NOMO-1 (cell line): ENCODE data around the gene GALNT14.

ENCODE experiments used
- DNase-seq, 2 experiments: peaks; one replicate each; lab custom pipeline; 2025; ENCODE audit not compliant: unreplicated experiment in 2 of 2; lab: John Stamatoyannopoulos, UW

The GALNT14 gene

DNA sequence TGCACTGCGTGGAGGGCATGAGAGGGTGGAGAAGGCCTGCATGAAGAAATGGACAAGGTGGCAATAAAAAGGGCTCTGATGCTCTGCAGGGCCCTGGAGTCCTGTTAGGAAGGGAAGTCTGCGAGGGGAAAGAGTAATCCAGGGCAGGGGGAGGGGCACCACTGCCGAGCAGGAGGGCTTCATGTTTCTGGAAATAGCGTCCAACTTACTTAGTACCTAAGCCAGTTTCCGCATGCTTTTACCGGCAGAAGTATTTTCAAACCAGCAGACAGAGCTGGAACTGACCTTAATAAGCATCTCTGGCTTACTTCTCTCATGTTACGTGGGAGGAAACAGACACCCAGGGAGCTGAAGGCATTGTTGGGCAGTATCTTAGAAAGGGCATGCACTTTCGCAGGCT, 156.7 kb downstream of the GALNT14 start:
- no peak for DNase-seq

DNA sequence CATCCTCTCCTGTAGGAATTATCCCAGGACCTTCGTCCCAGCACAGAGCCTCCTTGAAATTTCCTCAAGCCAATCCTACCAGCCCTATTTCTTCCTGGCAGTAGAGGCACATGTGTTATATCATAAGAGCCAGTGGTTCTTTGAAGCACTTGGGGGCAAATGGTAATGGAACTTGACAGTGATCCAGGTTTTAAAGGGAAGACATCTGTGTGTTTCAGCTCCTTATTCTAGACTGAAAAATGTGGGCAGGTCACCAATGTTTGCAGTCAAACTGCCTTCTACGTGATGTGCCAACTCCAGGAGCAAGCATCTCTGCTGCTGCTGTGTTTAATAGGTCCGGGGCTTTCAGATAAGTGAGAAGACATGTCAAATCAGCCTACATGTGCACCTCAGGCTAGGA, 157.1 kb downstream of the GALNT14 start:
- DNase-seq: no peak

DNA sequence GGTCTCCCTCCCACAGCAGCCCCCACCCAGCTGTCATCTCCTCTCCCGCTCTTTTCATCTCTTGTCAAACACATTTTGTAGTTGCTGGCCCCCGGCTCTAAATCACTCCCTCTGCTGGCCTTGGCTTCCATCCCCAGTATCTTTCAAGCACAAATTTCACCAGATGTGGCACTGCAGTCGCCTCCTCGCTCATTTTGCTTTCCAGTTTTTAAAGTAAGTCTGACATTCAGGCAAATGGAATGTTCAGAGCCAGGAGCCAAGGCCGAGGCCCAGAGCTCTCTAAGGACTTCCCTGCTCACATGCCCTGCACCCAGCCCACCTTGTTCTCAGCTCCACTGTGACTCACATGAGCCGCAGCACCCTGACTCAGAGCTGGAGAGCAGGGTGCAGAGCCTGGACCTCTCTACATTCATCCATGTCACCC, 158.4 kb downstream of the GALNT14 start:
- no peak for DNase-seq

DNA sequence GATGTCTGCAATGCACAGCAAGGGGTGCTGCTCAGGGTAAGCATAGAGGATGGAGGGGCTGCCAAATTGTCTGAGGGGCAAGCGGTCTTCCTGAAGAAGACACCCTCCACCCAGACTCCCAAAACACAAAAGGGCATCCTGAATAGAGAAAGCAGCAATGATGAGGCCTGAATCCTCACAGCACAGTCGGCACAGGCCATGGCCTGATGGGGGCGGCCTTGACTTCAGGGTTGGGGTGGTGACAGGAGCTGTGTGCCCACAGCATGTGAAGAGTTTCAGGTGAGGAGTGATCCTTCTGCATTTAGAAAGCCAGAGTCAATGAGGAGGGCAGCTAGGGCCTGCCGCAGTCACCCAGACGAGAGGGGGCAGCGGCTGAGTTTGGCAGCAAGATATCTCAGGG, 159.4 kb downstream of the GALNT14 start:
- DNase-seq: no peak

DNA sequence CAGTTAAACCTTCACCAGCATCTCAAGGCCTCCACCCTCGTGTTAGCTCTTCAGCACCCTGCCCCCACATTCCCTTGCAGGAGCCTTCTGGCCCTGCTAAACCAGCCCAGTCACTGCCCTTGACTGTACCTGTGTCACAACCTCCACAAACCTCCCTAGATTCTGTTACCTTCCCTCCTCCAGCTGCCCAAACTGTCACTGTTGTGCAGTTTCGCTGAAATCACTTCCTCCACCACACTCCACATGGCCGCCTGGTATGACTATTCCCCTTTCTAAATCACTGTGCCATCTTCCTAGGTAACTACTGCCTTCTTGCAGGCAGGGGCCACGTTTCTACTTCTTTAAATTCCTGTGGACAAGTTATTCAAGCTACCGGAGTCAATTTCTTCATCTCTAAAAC, 160.2 kb downstream of the GALNT14 start:
- DNase-seq: no peak

DNA sequence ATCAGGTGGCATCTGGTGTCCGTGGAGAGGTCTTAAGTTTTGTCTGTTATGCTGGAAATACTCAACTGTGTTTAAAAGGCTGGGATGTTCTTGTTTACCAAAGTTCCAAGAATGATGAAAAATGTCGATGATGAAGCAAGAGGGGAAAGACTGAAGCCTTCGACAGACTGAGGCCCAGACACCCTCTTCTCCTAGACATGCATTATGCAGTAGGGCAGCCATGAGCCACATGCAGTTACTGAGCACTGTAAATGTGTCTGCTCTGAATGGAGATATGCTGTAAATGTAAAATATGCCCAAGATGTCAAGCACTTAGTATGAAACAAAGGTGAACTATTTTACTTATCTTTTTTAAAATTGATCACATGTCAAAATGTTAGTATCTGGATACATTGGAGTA, 163.1 kb downstream of the GALNT14 start:
- DNase-seq: no peak

DNA sequence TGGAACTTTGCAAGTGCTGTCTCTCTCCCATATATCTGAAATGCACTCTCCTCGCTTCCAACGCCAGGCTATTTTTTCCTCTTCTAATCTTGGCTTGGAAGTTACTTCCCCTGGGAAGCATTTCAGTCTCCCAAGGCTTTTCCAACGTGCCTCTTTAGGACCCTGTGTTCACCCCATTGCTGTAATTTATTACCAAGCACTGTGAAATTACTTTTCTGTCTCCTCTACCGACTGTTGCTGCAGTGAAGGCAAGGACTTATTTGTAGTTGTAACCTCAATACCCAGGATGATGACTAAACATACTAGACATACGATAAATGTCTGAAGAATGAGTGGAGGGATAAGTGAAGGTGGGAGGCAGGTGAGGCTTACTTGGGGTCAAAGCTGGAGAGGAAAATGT, 163.7 kb downstream of the GALNT14 start:
- no peak for DNase-seq

DNA sequence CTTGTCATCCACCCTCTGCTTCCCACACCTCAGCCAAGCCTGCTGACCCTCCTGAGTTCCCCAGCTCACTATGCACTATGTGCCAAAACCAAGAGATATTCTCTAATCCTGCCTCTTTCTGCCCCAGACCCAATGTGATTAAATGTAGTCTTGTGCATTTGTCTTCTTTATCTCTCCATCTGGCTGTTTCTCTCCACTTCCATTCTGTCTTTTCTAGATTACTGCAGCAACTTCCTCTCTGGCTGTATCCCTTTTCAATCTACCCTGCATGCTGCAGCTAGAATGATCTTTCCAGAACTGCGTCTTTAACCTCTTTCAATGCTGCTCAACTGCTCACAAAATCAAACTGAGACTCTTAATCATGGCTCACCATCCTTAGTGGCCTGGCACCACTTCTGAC, 164.1 kb downstream of the GALNT14 start:
- DNase-seq: no peak

DNA sequence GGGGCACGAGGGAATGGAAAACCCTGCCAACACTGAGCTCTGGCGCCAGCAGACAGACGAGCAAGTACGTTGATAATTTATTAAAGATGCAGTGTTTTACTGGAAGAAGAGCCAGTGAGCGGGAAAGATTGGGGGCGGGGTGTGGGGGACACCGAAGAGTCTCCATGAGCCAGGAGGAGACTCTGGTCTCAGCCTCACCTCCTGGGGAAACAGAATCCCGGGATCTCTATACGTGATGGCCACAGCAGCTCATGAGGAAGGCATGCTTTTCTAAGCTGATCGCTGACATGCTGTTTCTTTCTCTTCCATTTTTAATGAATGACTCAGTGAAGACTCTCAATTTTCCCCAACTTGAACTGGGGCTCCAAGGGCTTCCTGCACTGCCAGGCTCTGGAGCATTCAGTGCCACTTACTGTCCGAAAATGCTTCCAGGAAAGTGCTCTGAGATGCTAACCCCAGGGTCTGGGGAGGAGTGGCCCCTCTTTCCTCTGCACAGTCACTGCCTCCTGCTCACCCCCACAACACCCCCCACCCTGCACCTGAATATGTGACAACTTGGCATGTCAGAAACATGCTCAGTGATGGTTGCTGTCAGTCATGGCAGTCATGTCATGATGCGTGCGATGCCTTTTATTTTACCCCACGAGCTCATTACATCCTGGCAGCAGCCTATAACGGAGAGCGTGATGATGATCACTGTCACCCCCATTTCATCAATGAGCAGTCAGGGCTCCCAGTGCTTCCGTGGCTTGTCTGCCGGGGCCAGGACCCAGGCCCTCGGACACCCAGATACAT, 166.8 kb downstream of the GALNT14 start:
- DNase-seq: no peak

DNA sequence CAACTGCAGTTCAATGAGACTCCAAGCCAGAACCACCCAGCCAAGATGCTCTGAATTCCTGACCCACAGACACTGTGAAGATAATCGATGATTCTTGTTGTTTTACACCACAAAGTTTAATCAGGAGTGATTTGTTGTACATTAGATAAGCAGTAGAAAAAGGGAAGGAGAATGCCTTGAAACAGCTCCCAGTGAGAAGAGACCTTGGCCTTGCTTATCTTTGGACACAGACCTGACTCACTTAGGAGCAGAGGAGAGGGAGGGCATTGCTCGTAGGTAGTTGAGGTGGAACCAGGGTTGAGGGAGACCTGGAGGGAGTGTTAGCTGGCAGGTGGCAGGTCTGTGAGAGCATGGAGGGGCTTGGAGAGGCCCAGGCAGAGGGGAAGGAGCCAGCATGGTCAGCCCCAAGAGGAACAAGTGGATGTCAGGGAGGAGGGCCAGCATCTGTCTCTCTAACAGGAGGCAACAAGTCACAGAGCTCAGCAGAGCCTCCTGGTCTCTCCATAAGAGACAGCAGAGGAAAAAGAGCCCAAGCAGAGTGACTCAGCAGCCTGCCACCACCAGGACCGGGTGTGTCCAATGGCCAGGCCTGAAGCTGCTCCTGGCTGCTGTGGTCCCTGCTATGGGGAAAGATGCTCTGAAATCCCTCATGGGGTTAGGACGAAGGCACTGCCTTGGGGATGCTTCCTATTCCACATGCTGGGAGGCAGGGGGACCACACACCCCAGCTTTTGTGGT, 169.4 kb downstream of the GALNT14 start:
- DNase-seq: no peak

DNA sequence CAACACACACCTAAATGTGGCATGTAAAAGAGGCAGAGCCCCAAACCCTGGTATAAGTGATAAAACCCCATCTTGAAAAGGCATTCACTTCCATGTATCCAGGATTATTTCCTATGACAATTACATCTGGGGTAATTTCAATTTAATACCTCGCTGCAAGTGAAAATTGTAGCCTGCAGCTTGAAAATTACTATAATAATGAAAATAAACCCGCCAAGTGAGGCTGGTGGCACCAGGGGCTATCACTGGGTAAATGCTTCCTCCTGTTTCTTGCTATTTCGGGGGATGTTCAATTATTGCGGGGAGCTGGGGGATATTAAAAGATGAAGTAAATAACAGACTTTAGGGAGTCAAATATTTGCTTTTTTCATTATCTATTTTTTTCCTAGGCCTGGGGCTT, 171.5 kb downstream of the GALNT14 start:
- no peak for DNase-seq

DNA sequence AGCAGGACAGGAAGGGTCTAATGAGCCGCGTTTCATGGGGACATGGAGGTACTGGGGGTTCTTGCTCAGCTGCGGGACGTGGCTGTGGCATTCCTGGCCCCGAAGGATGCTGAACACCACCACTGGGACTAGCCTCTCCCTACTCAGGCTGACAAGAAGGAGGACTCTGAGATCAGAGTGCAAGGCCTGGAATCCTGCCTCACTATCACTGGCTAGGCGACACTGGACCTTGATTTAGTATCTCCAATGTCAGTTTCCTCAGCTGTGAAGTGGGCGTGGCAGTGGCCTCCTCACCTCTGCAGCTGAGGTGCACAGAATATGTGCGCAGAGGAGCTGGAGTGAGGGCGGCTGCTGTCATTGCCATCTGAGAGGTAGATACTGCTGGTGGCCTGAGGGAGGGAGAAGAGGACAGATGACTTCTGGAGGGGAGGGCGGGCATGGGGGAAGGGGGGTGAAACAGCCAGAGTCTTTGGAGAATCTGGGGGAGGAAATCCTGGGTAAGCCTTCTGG, 173.2 kb downstream of the GALNT14 start:
- no peak for DNase-seq

DNA sequence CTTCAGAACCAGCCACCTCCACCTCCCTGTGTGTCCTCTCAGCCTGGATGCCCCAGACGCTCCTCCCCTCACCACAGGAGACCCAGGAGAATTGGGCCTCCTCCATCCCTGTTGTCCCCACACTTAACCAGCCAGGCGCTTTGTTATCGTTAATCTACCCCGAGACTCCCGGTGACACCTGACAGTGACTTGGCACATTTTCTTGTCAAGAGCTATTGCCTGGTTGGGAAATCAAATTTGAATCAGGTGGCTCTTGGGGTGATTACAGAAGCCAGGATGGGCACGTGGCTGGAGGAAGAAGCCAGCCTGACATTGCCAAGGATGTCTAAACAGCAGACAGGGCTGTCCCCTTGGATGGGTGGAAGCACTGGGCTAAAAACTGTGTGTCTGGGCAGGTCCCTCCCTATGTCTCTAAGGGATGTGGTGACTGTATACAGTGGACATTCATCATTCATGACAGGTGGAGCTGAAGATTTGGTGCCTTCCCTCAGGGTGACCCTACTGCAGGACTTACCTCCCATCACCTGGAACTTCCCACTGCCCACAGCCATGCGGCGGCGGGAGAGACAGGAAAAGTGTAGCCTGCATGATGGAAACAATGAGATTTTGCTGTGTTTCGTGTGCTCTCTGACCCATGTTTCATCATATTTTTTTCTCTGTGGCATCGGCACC, 173.8 kb downstream of the GALNT14 start:
- DNase-seq: no peak

DNA sequence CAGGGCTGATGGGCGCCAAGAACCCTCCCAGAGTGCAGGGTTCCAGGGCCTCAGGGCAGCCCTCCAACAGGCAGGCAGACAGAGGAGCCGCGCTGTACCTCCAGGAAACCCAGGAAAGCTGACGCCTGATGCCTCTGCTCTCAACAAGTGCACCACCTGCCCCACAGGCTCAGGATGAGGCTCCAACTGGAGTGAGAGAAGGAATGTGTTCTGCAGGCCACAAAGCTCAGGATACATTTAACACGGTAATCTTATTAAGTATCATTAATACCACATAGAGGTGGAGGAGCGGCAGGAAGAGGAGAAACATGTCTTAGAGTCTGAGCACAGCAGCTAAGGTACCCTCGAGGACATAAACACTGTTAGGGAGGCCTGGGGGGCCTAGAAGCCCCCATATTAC, 175.1 kb downstream of the GALNT14 start:
- no peak for DNase-seq

DNA sequence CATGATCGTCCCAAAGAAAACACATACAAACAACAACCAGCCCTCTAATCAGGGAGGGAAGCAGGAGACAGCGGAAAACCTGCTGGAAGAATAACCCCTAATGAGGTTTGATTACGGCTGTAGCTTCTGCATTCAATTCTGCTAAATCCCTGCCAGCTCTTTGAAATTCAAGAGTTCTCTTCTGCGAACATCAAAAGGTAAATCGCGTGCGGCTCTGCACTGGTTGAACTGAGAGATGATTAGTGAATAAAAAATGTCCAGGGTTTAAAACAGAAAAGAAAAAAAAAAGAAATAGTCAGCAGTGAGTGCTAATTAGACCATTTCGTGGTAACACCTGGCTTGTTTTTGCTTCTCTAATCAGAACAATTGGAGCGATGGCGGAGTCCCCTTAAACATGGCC, 178.0 kb downstream of the GALNT14 start:
- DNase-seq: no peak

DNA sequence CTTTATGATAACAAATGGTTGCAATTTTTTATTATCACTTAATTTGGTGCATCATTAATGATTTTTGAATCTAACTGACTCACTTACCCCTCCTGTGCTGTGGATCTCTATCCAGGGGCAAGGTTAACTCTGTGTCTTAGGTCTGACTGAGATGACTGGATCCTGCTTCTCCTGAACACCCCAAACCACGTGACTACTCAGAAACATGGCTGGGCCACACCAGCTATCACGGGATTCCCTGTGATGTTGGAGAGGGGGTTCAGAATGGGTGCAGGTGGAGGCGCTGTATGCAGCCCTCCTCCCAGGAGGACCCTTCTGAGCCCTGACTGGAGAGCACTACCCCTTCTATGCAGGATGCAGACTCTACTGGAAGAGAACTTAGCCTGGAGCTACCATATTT, 178.6 kb downstream of the GALNT14 start:
- no peak for DNase-seq

DNA sequence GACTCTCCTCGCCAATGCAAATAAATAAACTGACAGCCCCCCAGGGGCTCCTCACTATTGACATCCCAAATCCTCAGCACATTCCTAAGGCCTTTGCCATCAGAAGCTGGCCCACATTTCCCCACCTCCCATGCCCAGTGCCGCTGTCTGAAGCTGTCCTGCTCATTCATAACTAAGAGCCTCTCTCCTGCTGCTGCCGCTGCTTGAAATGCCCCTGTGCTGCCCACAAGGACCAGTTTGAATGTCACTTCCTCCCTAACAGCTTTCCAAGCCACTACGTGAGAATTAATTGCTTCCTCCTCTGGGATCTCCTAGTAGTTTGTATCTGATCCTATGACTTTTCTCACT, 179.3 kb downstream of the GALNT14 start:
- no peak for DNase-seq

DNA sequence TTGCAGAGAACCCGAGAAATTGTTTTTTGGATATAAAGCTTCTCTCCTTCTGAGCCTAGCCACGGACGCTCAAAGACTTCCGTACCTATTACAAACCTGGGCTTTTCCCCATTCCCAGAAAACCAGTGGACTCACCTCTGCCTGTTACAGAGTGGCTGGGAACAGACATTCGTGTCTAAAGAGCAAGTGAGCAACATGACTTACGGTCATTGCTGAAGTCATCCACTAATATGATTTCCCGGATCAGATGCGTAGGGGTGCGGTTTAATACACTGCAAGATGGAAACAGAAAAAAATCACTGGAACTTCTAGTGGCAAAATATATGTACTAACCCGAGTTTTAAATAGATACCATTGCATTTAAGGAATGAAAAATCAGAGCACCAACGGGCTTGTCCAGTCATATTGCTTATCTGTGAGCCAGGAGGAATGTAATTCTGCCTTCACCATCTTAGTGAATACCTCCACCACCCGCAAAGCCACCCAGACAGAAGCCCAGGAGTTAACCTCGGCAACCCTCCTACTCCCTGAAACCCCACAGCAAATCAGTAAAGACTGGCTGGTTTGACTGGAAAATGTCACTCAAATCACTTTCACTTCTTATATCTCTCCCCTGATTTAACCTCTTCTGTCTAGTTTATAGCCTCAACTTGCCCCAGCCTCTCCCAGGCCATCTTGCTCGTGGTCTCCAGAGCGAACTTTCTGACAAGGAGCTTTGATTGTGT, 179.9 kb downstream of the GALNT14 start:
- no peak for DNase-seq

DNA sequence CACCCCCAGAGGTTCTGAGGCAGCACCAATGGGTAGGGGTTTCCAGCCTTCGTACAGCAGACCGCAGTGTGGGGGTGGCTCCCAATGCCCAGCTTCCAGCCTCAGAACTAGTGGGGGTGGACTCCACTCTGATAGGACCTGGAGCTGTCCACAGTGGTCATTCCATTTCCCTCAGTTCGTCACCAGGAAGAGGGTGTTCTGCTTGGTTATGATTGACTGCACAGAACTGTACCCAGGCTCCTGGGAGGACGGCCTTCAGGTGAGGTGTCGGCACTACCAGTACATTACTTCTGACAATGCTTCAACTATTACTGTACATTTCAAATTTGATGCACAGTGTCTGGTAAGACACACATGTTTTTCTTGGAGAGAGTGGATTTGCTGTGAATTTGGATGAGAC, 180.6 kb downstream of the GALNT14 start:
- no peak for DNase-seq

DNA sequence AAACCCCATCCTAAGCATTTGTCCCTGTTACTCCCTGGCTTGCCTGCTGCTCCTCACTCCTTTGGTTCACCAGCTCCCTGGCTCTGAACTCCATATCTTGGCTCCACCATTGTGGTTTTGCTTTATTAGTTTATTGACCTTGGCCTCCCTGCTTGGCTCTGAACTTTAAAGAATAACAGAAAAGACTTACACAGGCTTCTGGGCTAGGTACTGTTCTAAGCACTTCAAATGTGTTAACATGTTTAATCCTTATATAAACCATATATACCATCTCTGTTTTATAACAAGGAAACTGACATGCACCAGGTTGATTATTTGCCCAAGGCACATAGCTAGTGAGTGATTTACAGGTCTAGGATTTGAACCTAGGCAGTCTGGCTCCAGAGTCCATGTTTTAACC, 181.2 kb downstream of the GALNT14 start:
- DNase-seq: no peak

DNA sequence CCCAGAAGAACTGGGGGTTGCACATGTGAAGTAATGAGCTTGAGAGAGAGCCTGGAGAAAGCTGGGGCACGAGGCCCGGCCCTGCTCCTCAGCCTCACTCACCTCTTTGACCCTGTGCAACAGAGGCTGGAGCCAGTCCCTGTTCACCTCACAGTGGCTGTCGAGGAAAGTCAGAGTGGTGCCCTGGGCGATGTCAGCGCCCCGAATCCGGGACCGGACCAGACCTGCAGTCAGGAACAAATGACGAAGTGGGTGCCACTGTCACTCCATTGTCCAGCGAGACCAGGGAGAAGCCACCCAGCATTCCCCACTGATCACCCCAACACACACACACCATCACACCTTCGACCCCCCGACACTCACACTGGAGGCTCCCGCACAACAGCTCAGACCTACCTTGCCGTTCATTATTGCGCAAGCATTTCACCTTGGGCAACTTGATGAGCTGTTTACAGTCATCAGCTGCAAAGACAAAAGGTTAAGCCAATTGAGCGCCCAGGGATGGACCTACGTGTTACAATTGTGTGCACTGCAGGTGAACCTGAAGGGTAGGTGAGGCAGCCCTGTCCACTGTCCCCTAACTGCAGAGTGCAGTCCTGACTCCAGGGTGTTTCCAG, 182.6 kb downstream of the GALNT14 start:
- no peak for DNase-seq
